GM23338 (cell line): ENCODE results near the gene KIAA1549.

Experiments used
- CTCF ChIP-seq, 2 experiments: fragments of 200-600 bp in 1 of 2; sonication (generic) in 1 of 2; conservative IDR thresholded peaks; 2 replicates each; pipeline versions ENCODE4 v1.5.1 to v1.6.1; 2016 to 2017; ENCODE audit warnings: antibody characterized with exemption in 2 of 2, low read depth in 2 of 2, mild to moderate bottlenecking in 2 of 2, moderate library complexity in 1 of 2
- EZH2 ChIP-seq: fragments of 200-600 bp; sonication (generic); IDR thresholded peaks from one replicate; pipeline ENCODE4 v1.8.0; 2017; ENCODE audit warnings: antibody characterized with exemption, mild to moderate bottlenecking, low read depth; ENCODE audit not compliant: unreplicated experiment
- EZH2phosphoT487 ChIP-seq: fragments of 200-600 bp; sonication (generic); IDR thresholded peaks from one replicate; pipeline ENCODE4 v1.8.1; 2018; ENCODE audit warnings: antibody characterized with exemption; ENCODE audit not compliant: unreplicated experiment
- POLR2AphosphoS5 ChIP-seq: IDR thresholded peaks from 2 replicates; pipeline ENCODE4 v1.6.1; 2016; ENCODE audit warnings: antibody characterized with exemption, low read depth
- REST ChIP-seq: IDR thresholded peaks from one replicate; pipeline ENCODE4 v1.6.1; 2018; ENCODE audit warnings: antibody characterized with exemption; ENCODE audit not compliant: unreplicated experiment

GRCh38 chr7:138921277-138921676, 59.9 kb downstream of the KIAA1549 start:
- TF ChIP-seq CTCF (conservative IDR thresholded peaks at IDR 0.05; ENCODE audit: low read depth in 2 of 2) (no peak), EZH2 (no peak), POLR2AphosphoS5 (no peak), REST (no peak), EZH2phosphoT487 (no peak)
